Activated naive CD8-positive, alpha-beta T cell (primary cell): ENCODE data around the gene DOCK2.

Source experiments
- H3K27ac Mint-ChIP-seq: one replicate; pipeline ENCODE4 v1.8.0; 2021; ENCODE audit warnings: mixed read lengths
- H3K27me3 Mint-ChIP-seq: one replicate; pipeline ENCODE4 v1.8.0; 2021; ENCODE audit warnings: mixed read lengths
- H3K36me3 Mint-ChIP-seq: one replicate; pipeline ENCODE4 v1.8.0; 2021; ENCODE audit warnings: mixed read lengths
- H3K4me1 Mint-ChIP-seq: one replicate; pipeline ENCODE4 v1.8.0; 2021; ENCODE audit warnings: low read depth, mixed read lengths
- H3K4me3 Mint-ChIP-seq: one replicate; pipeline ENCODE4 v1.8.0; 2021; ENCODE audit warnings: mild to moderate bottlenecking, mixed read lengths
- H3K9me3 Mint-ChIP-seq: one replicate; pipeline ENCODE4 v1.8.0; 2021; ENCODE audit warnings: low read depth, mixed read lengths

Gene DOCK2

DNA sequence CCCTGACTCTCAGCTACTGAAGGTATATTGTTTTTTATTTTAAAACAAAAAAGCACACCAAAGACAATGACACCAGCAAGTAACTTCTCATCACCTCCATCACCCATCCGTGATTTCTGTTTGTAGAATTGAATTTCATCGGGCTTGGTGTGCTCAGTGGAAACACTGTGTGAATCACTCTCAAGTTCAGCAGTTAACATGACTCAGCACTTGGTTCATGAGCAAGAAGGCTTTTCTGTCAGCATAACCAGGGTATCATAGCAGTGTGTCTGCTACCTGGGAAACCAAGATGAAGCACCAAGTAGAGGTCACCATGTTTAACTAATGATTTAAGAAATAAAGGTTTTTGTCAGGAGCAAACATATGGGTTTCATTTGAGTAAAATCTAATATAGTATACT lies 219.5 kb downstream of the DOCK2 start:
- no peaks in the 10 kb centered on the region for H3K27me3 Mint-ChIP-seq
- H3K36me3 Mint-ChIP-seq = peaks cover 36% of the 10 kb centered on the region
- peaks cover 29% of the 10 kb centered on the region for H3K4me1 Mint-ChIP-seq
- H3K4me3 Mint-ChIP-seq = no peak overlapping the region
- H3K9me3 Mint-ChIP-seq = peaks cover under 1% of the 10 kb centered on the region
- H3K27ac Mint-ChIP-seq = no peak overlapping the region

DNA sequence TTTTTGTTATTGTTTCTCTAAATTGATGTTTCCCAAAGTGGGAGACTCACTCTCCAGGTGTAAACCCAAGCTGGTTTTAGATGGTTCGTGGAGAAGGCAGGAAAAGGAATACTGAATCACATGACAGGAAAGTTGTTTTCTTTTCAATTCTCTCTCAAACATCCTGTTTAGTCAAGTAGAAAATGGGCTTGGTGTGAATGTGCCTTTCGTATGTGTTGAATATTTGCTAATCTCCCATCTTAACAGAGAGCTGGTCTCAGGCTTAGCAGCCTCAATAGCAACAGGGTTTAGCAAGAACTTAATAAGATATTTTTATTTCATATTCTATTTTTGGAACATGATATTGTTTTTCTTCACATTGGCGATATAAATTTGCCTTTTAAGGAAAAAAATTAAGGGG lies 223.5 kb downstream of the DOCK2 start:
- peaks cover 19% of the 10 kb centered on the region for H3K4me1 Mint-ChIP-seq
- no peaks in the 10 kb centered on the region for H3K27me3 Mint-ChIP-seq
- no peak overlapping the region for H3K4me3 Mint-ChIP-seq
- no peak overlapping the region for H3K27ac Mint-ChIP-seq
- peaks cover 25% of the 10 kb centered on the region for H3K36me3 Mint-ChIP-seq
- H3K9me3 Mint-ChIP-seq = no peaks in the 10 kb centered on the region

DNA sequence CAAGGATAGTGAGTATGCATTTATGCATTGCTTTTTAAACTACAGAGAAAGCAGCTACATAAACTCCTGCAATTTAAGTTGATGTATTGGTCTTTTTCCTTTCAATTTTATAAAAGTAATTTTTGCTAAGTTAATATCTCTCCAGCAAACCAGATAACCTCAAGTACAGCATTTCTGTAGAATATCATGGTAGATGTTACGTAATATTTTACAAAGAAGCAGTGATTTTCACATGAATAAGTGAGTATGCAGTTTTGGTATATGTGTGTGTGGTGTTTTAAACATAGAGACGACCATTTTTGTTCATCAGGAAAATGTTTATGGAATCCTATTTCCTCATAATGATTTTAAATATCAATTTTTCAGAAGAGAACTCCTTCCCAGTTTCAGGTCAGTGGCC lies 224.4 kb downstream of the DOCK2 start:
- Mint-ChIP-seq H3K4me1 (peaks cover 19% of the 10 kb centered on the region), H3K27ac (no peak overlapping the region), H3K36me3 (peaks cover 23% of the 10 kb centered on the region)

DNA sequence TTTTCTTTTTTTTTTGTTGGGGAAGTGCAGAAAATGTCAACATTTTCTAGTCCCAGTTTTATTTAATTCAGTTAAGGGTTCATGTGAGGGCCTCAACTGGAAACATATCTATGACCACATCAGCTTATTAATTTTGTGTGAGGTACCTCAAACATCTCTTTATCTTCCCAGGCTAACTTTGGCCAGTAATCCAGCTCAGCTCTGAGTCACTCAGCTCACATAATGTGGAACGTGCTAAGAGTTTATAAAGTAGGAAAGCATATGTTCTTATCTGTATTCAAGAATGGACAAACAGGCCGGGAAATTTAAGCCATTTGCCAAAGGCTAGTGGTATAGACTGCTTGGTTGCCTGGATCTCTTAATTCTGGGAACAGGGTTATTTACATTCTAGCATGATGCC lies 224.9 kb downstream of the DOCK2 start:
- peaks cover 22% of the 10 kb centered on the region for H3K36me3 Mint-ChIP-seq
- no peaks in the 10 kb centered on the region for H3K9me3 Mint-ChIP-seq
- H3K27me3 Mint-ChIP-seq = no peaks in the 10 kb centered on the region
- H3K4me1 Mint-ChIP-seq = peaks cover 18% of the 10 kb centered on the region
- H3K4me3 Mint-ChIP-seq = no peak overlapping the region
- no peak overlapping the region for H3K27ac Mint-ChIP-seq

More for the DNA sequence above, 224.4 kb downstream of the DOCK2 start:
- H3K4me3 Mint-ChIP-seq = no peak overlapping the region
- no peaks in the 10 kb centered on the region for H3K9me3 Mint-ChIP-seq
- no peaks in the 10 kb centered on the region for H3K27me3 Mint-ChIP-seq

DNA sequence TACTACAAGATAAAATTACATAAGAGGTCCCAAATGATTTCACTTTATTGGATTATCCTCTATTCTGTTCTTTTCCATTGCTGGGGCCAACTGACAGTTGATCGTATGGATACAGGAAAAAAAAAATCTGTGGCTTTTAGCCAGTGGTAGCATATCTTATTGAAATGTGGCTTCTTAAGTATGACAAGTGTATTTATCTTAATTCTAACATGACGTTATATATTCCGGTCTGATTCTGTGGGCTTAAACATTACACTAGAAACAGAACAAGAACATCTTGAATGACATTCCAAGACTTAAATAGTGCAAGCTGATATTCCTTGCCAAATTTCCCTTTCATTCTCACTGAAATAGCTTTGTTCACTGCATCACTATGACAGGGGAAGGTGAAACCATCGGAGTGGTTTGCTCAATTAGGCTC lies 225.3 kb downstream of the DOCK2 start:
- H3K27ac Mint-ChIP-seq = peak overlapping the region; percentile 10
- no peaks in the 10 kb centered on the region for H3K27me3 Mint-ChIP-seq
- H3K36me3 Mint-ChIP-seq = peaks cover 22% of the 10 kb centered on the region
- H3K4me3 Mint-ChIP-seq = no peak overlapping the region
- peaks cover 15% of the 10 kb centered on the region for H3K4me1 Mint-ChIP-seq
- H3K9me3 Mint-ChIP-seq = no peaks in the 10 kb centered on the region

- H3K27me3 Mint-ChIP-seq = no peaks in the 10 kb centered on the region
- H3K27ac Mint-ChIP-seq = no peak overlapping the region
- H3K9me3 Mint-ChIP-seq = no peaks in the 10 kb centered on the region
- H3K4me1 Mint-ChIP-seq = peaks cover 7% of the 10 kb centered on the region
- H3K36me3 Mint-ChIP-seq = peaks cover 25% of the 10 kb centered on the region
- H3K4me3 Mint-ChIP-seq = no peak overlapping the region
Observed at GRCh38 chr5:169864483-169864882, 227.4 kb downstream of the DOCK2 start.

DNA sequence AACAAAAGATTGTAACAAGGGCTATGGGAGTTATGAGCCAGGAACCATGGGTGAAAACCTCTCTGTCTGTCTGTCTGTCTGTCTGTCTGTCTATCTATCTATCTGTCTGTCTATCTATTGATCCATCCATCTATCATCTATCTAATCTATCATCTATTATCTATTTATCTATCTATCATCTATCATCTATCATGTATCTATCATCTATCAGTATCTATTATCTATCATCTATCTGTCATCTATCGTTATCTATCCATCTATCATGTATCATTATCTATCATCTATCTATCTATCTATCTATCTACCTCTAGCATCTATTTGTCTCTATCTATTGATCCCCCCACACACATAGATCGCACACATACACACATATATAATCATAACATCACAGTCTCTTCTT lies 230.3 kb downstream of the DOCK2 start:
- H3K9me3 Mint-ChIP-seq = no peaks in the 10 kb centered on the region
- peaks cover 2% of the 10 kb centered on the region for H3K4me1 Mint-ChIP-seq

DNA sequence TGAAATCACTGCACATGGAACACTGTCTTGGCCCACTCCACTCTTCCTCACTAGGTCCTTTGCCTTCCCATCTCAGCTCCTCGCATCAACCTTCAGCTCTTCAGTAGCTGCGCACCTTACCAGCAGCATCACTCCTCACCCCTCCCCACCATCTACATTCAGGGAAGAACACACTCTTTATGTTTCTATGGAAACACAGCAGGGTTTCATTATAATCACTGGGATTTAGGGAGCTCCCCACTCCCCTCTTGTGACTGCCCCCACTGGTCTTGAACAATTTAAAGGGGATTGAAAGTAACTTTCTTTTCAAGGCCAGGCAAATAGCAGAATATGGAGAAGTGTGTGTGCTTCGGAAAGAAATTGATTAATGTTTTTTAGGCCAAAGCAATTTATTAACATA lies 232.0 kb downstream of the DOCK2 start:
- Mint-ChIP-seq H3K4me3 (no peak overlapping the region), H3K9me3 (no peaks in the 10 kb centered on the region), H3K27ac (no peak overlapping the region), H3K36me3 (peaks cover 17% of the 10 kb centered on the region), H3K4me1 (peaks cover 2% of the 10 kb centered on the region), H3K27me3 (no peaks in the 10 kb centered on the region)

More for the DNA sequence above, 230.3 kb downstream of the DOCK2 start:
- Mint-ChIP-seq H3K27me3 (no peaks in the 10 kb centered on the region), H3K4me3 (no peak overlapping the region), H3K36me3 (peaks cover 22% of the 10 kb centered on the region), H3K27ac (no peak overlapping the region)

GRCh38 chr5:169870211-169870610 lies 233.1 kb downstream of the DOCK2 start:
- Mint-ChIP-seq H3K4me3 (no peak overlapping the region), H3K4me1 (peaks cover 2% of the 10 kb centered on the region), H3K9me3 (no peaks in the 10 kb centered on the region), H3K27me3 (no peaks in the 10 kb centered on the region), H3K27ac (no peak overlapping the region), H3K36me3 (peaks cover 14% of the 10 kb centered on the region)

GRCh38 chr5:169871826-169872490 lies 234.9 kb downstream of the DOCK2 start:
- Mint-ChIP-seq H3K4me3 (no peak overlapping the region), H3K27me3 (no peaks in the 10 kb centered on the region), H3K27ac (no peak overlapping the region), H3K36me3 (peaks cover 20% of the 10 kb centered on the region), H3K9me3 (no peaks in the 10 kb centered on the region), H3K4me1 (peaks cover 6% of the 10 kb centered on the region)

DNA sequence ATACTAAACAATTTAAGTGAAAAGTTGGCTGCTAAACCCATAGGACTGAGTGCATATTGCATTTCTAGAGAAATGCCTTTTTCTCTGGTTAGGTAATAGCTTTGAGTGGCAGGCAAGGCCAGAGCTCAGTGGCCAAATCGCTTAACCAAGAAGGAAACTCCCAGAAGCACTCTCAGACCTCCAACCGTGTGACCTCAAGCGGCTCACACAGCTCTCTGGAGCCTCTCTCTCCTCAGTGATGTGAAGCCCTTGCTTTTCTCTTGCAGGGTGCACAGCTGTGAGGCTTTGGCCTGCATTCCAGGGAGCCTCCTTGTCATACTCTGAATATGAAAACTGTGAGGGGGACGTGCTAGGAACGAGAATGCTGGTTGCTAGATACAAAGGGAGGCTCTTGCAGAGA lies 236.6 kb downstream of the DOCK2 start:
- H3K4me1 Mint-ChIP-seq = peaks cover 6% of the 10 kb centered on the region
- H3K27ac Mint-ChIP-seq = no peak overlapping the region
- H3K27me3 Mint-ChIP-seq = no peaks in the 10 kb centered on the region
- peaks cover 17% of the 10 kb centered on the region for H3K36me3 Mint-ChIP-seq
- no peak overlapping the region for H3K4me3 Mint-ChIP-seq
- H3K9me3 Mint-ChIP-seq = no peaks in the 10 kb centered on the region

DNA sequence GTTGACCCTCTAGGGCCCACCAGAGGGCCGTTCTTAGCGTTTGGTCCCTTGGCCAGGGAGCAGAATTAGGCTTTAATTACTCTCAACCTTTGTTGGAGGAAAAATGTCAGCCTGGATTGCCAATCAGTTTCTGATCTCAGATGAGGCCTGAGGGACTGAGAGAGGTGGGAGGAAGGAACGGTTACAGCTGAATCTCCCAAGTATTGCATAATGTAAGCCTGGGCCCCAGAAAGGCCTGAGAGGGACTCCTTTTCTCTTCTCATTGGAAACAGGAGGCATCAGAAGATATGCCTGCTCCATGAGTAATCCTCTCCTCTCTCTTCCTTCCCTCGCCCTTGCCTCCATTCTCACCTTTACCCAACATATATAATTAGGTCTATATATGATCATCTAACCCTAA lies 237.5 kb downstream of the DOCK2 start:
- no peaks in the 10 kb centered on the region for H3K9me3 Mint-ChIP-seq
- H3K27me3 Mint-ChIP-seq = no peaks in the 10 kb centered on the region
- H3K4me1 Mint-ChIP-seq = peaks cover 4% of the 10 kb centered on the region
- no peak overlapping the region for H3K27ac Mint-ChIP-seq
- H3K36me3 Mint-ChIP-seq = peaks cover 19% of the 10 kb centered on the region
- no peak overlapping the region for H3K4me3 Mint-ChIP-seq

- Mint-ChIP-seq H3K9me3 (no peaks in the 10 kb centered on the region), H3K36me3 (peaks cover 20% of the 10 kb centered on the region), H3K27me3 (no peaks in the 10 kb centered on the region), H3K4me1 (peaks cover 4% of the 10 kb centered on the region), H3K4me3 (no peak overlapping the region), H3K27ac (no peak overlapping the region)
Observed at GRCh38 chr5:169875091-169875728, 238.1 kb downstream of the DOCK2 start.

- no peaks in the 10 kb centered on the region for H3K27me3 Mint-ChIP-seq
- peaks cover 25% of the 10 kb centered on the region for H3K36me3 Mint-ChIP-seq
- H3K4me1 Mint-ChIP-seq = peaks cover 4% of the 10 kb centered on the region
- no peak overlapping the region for H3K27ac Mint-ChIP-seq
- no peak overlapping the region for H3K4me3 Mint-ChIP-seq
- H3K9me3 Mint-ChIP-seq = no peaks in the 10 kb centered on the region
Observed at GRCh38 chr5:169875731-169876130, 238.7 kb downstream of the DOCK2 start.

- no peak overlapping the region for H3K4me3 Mint-ChIP-seq
- no peak overlapping the region for H3K27ac Mint-ChIP-seq
- H3K36me3 Mint-ChIP-seq = peaks cover 27% of the 10 kb centered on the region
- no peaks in the 10 kb centered on the region for H3K27me3 Mint-ChIP-seq
- H3K4me1 Mint-ChIP-seq = peaks cover 4% of the 10 kb centered on the region
- H3K9me3 Mint-ChIP-seq = no peaks in the 10 kb centered on the region
Observed at GRCh38 chr5:169876386-169876785, 239.3 kb downstream of the DOCK2 start.
